ENCODE results near the gene KRT36.

Gene KRT36

DNA sequence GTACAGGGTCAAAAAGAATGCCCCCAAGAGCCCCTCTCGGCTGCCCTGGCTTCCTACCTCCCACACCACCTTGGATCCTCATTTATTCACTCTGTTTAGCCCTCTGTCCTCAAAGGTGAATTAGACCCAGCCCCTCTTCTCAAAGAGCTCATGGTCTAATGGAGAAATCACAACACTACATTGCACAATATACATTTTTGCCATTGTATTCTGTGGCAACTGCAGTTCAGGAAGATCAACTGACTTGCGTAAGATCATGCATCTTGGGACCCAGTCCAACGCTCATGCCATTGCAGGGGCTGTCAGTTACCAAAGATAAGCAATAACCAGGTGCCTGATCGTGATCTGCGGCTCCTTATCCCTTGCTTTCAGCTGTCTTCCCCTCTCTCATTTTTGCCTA lies 50.3 kb downstream of the KRT36 start:
- no peak for DNase-seq (ENCODE audit: low read depth in 2 of 2)

- DNase-seq (ENCODE audit: low read depth in 2 of 2), result no peak
These were observed 51.9 kb downstream of the KRT36 start for GRCh38 chr17:41437769-41438168.

GRCh38 chr17:41437254-41437653 lies 52.5 kb downstream of the KRT36 start:
- DNase-seq (ENCODE audit: low read depth in 2 of 2), result no peak
